Coronary artery (tissue), 2 donors: ENCODE data around the gene EFCAB5.

Experiments
- DNase-seq: peaks from one replicate; pipeline ENCODE4 v3.0.0-alpha.2; 2017; ENCODE audit warnings: low spot score
- H3K27ac ChIP-seq, 2 donors: fragments of 200-600 bp; sonication (generic); one replicate each; pipeline ENCODE4 v1.5.1; 2016 to 2019
- H3K4me3 ChIP-seq: fragments of 200-600 bp; sonication (generic); 2 replicates; pipeline ENCODE4 v1.5.1; 2016; ENCODE audit warnings: mild to moderate bottlenecking, moderate library complexity
- CTCF ChIP-seq: fragments of 200-600 bp; sonication (generic); IDR thresholded peaks from one replicate; pipeline ENCODE4 v1.5.1; 2019; ENCODE audit warnings: antibody characterized with exemption

The EFCAB5 gene

GRCh38 chr17:29958947-29959657 lies 17.7 kb downstream of the EFCAB5 start:
- TF ChIP-seq CTCF = no peak
- no peak for DNase-seq
- Histone ChIP-seq H3K4me3 (no peak overlapping the region), H3K27ac (no peak overlapping the region)

GRCh38 chr17:29959658-29960337 lies 18.4 kb downstream of the EFCAB5 start:
- H3K4me3 ChIP-seq = no peak overlapping the region
- no peak for DNase-seq

GRCh38 chr17:29962656-29963055 lies 21.2 kb downstream of the EFCAB5 start:
- H3K4me3 ChIP-seq = no peak overlapping the region
- no peak for TF ChIP-seq CTCF
- no peak for DNase-seq

More at GRCh38 chr17:29959658-29960337, 18.4 kb downstream of the EFCAB5 start:
- no peak for TF ChIP-seq CTCF
- no peak overlapping the region for H3K27ac ChIP-seq

GRCh38 chr17:29968271-29968670 lies 26.8 kb downstream of the EFCAB5 start:
- DNase-seq = no peak

More at GRCh38 chr17:29962656-29963055, 21.2 kb downstream of the EFCAB5 start:
- no peak overlapping the region for H3K27ac ChIP-seq

GRCh38 chr17:29972277-29972676 lies 30.8 kb downstream of the EFCAB5 start:
- TF ChIP-seq CTCF = no peak
- Histone ChIP-seq H3K4me3 (no peak overlapping the region), H3K27ac (no peak overlapping the region)
- DNase-seq = no peak

More at GRCh38 chr17:29968271-29968670, 26.8 kb downstream of the EFCAB5 start:
- Histone ChIP-seq H3K27ac (no peak overlapping the region), H3K4me3 (no peak overlapping the region)
- TF ChIP-seq CTCF = no peak

GRCh38 chr17:29973005-29973404 lies 31.6 kb downstream of the EFCAB5 start:
- no peak for DNase-seq
- H3K27ac ChIP-seq = no peak overlapping the region

More at GRCh38 chr17:29973005-29973404, 31.6 kb downstream of the EFCAB5 start:
- TF ChIP-seq CTCF = no peak
- H3K4me3 ChIP-seq = no peak overlapping the region
